Heart left ventricle (tissue), 16 donors: Measurements from ENCODE around the gene TUBGCP5. TPM values are rescaled to one million over a fixed set of nuclear protein-coding genes. Genes with fewer than 3 reads are reported as not detected.

Experiments used
- ATAC-seq, 4 donors: fragments of 200-7000 bp; cut with Tn5 transposase; one replicate each; pipeline ENCODE4 v1.9.1; 2020 to 2022; ENCODE audit warnings: moderate library complexity in 4 of 4, mild to moderate bottlenecking in 3 of 4, moderate number of reproducible peaks in 1 of 4
- DNase-seq, 5 donors: peaks; one replicate each; pipeline ENCODE4 v3.0.0-alpha.2; 2020
- H3K27ac ChIP-seq, 12 donors: fragments of 200-600 bp; sonication (generic) in 4 of 12; one replicate each; pipeline versions ENCODE4 v1.5.0 to v1.8.0; 2016 to 2022; ENCODE audit warnings: mild to moderate bottlenecking in 2 of 12
- H3K27me3 ChIP-seq, 9 donors: fragments of 200-600 bp; sonication (generic) in 2 of 9; one replicate each; pipeline versions ENCODE4 v1.5.1 to v1.8.0; 2016 to 2022; ENCODE audit warnings: mild to moderate bottlenecking in 3 of 9
- H3K36me3 ChIP-seq, 9 donors: fragments of 200-600 bp; sonication (generic) in 2 of 9; one replicate each; pipeline versions ENCODE4 v1.5.0 to v1.8.0; 2018 to 2022; ENCODE audit warnings: mild to moderate bottlenecking in 2 of 9
- H3K4me1 ChIP-seq, 12 donors: fragments of 200-600 bp; sonication (generic) in 4 of 12; one replicate each; pipeline versions ENCODE4 v1.5.0 to v1.8.0; 2016 to 2022; ENCODE audit warnings: mild to moderate bottlenecking in 3 of 12
- H3K4me3 ChIP-seq, 12 donors: fragments of 200-600 bp; sonication (generic) in 4 of 12; one replicate each; pipeline versions ENCODE4 v1.5.0 to v1.8.0; 2017 to 2022; ENCODE audit warnings: mild to moderate bottlenecking in 9 of 12, moderate library complexity in 4 of 12
- H3K9me3 ChIP-seq, 12 donors: fragments of 200-600 bp; sonication (generic) in 4 of 12; one replicate each; pipeline versions ENCODE4 v1.5.0 to v1.8.0; 2016 to 2022; ENCODE audit warnings: mild to moderate bottlenecking in 1 of 12
- CTCF ChIP-seq, 12 donors: fragments of 200-600 bp; sonication (generic) in 4 of 12; IDR thresholded peaks; one replicate each; pipeline versions ENCODE4 v1.5.0 to v1.8.0; 2018 to 2022; ENCODE audit warnings: antibody characterized with exemption in 12 of 12, mild to moderate bottlenecking in 5 of 12
- POLR2A ChIP-seq, 2 donors: fragments of 450-650 bp; IDR thresholded peaks; one replicate each; pipeline ENCODE4 v1.6.1; 2017; ENCODE audit warnings: antibody characterized with exemption in 2 of 2, mild to moderate bottlenecking in 2 of 2, moderate library complexity in 2 of 2
- WGBS, 4 donors: extraction: QIAGEN DNeasy Blood & Tissue Kit in 2 of 4; methylation state at CpG; one replicate each; pipeline versions ENCODE4 v1.1.5 to v1.1.7; 2013 to 2018; 5-methylcytosine and 5-hydroxymethylcytosine counted together
- intact Hi-C, 10 donors: fragments of 100-400 bp; cut with DNase I; formaldehyde crosslinking; loops; one replicate each; pipeline versions ENCODE4 v1.11.1 to v1.14.2; 2022
- polyA plus RNA-seq, 2 donors: library from polyadenylated mRNA; stranded (reverse); fragments of 200-250 nt; gene quantifications; one replicate each; pipeline ENCODE4 v1.2.3, GENCODE V29; 2013
- total RNA-seq, 9 donors: library from RNA; depleted of rRNA in 2 of 9; stranded (reverse); fragments of >200 nt in 2 of 9; fragmentation: NEBNext Ultra II Directional in 3 of 9; extraction: Animal tissue kit (Norgen Biotek cat#: 25700) in 3 of 9; gene quantifications; one replicate each; pipeline versions ENCODE4 v1.1.0 to v1.2.4, GENCODE V29; 2016 to 2023
- donor health status: ischemic (EF 13 %, LVEDD 7.1; RV severe dilation, severe dysfunction).
- donor health status: healthy with polysubstance abuse.
- donor health status: DM: no; HTN: yes; CAD: no.
- donor health status: DM: no; HTN: no; CAD: no.
- donor health status: ischemic (EF 25% LVEDD 6.9; RV normal size, moderate dysfunction).
- donor health status: ischemic (EF 25% LVEDD 5.7; RV mildly dilated, moderate dysfunction).
- donor health status: healthy.
- donor health status: DM: yes; HTN: yes; CAD: no.
- donor health status: ischemic (EF 35%, LVEDD 5.7; RV mildly dilated, moderate dysfunction).
- donor health status: nonischemic (EF 11% LVEDD 7.7; RV severe dilation, severe dysfunction).
- donor health status: DM: yes; HTN: yes; CAD: no.
- donor health status: PGD.
- donor health status: ischemic (EF 29% LVEDD 5.4; RV normal size, mild dysfunction).
- donor health status: nonischemic (EF 23%, LVEDD 6.1; RV moderate dilation, normal function).

TUBGCP5 gene
- total and polyA plus RNA-seq, 11 donors = 4.7 to 14.7 (median 13.0) TPM

- WGBS, 4 donors = 85 to 93% (median 90%) methylated on average over 1 of the region's 1 CpG
- DNase-seq = no peak
- Histone ChIP-seq H3K9me3 (peaks cover 0 to 4% (median 0%) of the 10 kb centered on the region in 12 donors), H3K36me3 (no peaks in the 10 kb centered on the region), H3K27ac (no peak overlapping the region), H3K27me3 (peaks cover 0 to 19% (median 4%) of the 10 kb centered on the region in 9 donors), H3K4me1 (no peaks in the 10 kb centered on the region), H3K4me3 (no peak overlapping the region)
- ATAC-seq = no peak
- intact Hi-C loops = no loop called here
- no peak for TF ChIP-seq POLR2A (IDR thresholded peaks at IDR 0.05)
- no peak for TF ChIP-seq CTCF (IDR thresholded peaks at IDR 0.05)
These were observed 33.3 kb upstream of the TUBGCP5 start for GRCh38 chr15:23072633-23073032.

- peaks cover 0 to 7% (median 0%) of the 10 kb centered on the region in 12 donors for H3K9me3 ChIP-seq
- H3K27ac ChIP-seq = no peak overlapping the region
- intact Hi-C loops = no loop called here
- ATAC-seq = no peak
- H3K4me1 ChIP-seq = no peaks in the 10 kb centered on the region
- no peak for DNase-seq
- no peak overlapping the region for H3K4me3 ChIP-seq
- no peaks in the 10 kb centered on the region for H3K36me3 ChIP-seq
- WGBS, 4 donors = 88 to 92% (median 90%) methylated on average over 20 of the region's 20 CpGs
- peak in 1 of 12 donors; percentile 13 for TF ChIP-seq CTCF (IDR thresholded peaks at IDR 0.05)
- TF ChIP-seq POLR2A (IDR thresholded peaks at IDR 0.05) = no peak
- H3K27me3 ChIP-seq = peaks cover 0 to 10% (median 4%) of the 10 kb centered on the region in 9 donors
These were observed 30.3 kb upstream of the TUBGCP5 start for GRCh38 chr15:23069496-23070166.

- ATAC-seq = no peak
- WGBS, 4 donors = 92 to 96% (median 95%) methylated on average over 15 of the region's 15 CpGs
- H3K4me3 ChIP-seq = no peak overlapping the region
- no peak for TF ChIP-seq POLR2A (IDR thresholded peaks at IDR 0.05)
- no peak for TF ChIP-seq CTCF (IDR thresholded peaks at IDR 0.05)
- no peak for DNase-seq
- no peaks in the 10 kb centered on the region for H3K4me1 ChIP-seq
- intact Hi-C loops = no loop called here
- H3K27ac ChIP-seq = no peak overlapping the region
- peaks cover 0 to 6% (median 0%) of the 10 kb centered on the region in 9 donors for H3K27me3 ChIP-seq
- peaks cover 0 to 7% (median 0%) of the 10 kb centered on the region in 12 donors for H3K9me3 ChIP-seq
- no peaks in the 10 kb centered on the region for H3K36me3 ChIP-seq
These were observed 28.0 kb upstream of the TUBGCP5 start for GRCh38 chr15:23067416-23067815.

GRCh38 chr15:23065836-23066235, 26.5 kb upstream of the TUBGCP5 start:
- no peaks in the 10 kb centered on the region for H3K4me1 ChIP-seq
- peaks cover 0 to 7% (median 0%) of the 10 kb centered on the region in 12 donors for H3K9me3 ChIP-seq
- no peaks in the 10 kb centered on the region for H3K36me3 ChIP-seq
- TF ChIP-seq CTCF (IDR thresholded peaks at IDR 0.05) (no peak), POLR2A (IDR thresholded peaks at IDR 0.05) (no peak)
- no peak overlapping the region for H3K27ac ChIP-seq
- WGBS, 4 donors = 90 to 96% (median 94%) methylated on average over 23 of the region's 23 CpGs
- intact Hi-C loops = no loop called here
- H3K27me3 ChIP-seq = no peaks in the 10 kb centered on the region
- ATAC-seq (no peak), DNase-seq (no peak)
- H3K4me3 ChIP-seq = no peak overlapping the region
